ENCODE data around the gene LRRC43. TPM values are rescaled to one million over a fixed set of nuclear protein-coding genes. Genes with fewer than 3 reads are reported as not detected.
"Not testable (repeated sequence)": the region's sequence is repeated elsewhere in the genome, so short reads cannot be mapped to it uniquely, and the experiment has no call there.

Gene LRRC43
- total RNA-seq, 1 experiment from 2014 or later, result 0.61 TPM

- Histone ChIP-seq H3K27me3 (no peaks in the 10 kb centered on the region), H3K27ac (no peak overlapping the region), H3K4me3 (no peak overlapping the region), H3K36me3 (no peaks in the 10 kb centered on the region), H3K9me3 (replicated peaks) (no peaks in the 10 kb centered on the region), H3K4me1 (no peaks in the 10 kb centered on the region)
- no peak for DNase-seq
Measured at GRCh38 chr12:122197612-122197966, 14.7 kb downstream of the LRRC43 start.

GRCh38 chr12:122199484-122200355 lies 16.8 kb downstream of the LRRC43 start:
- no peaks in the 10 kb centered on the region for H3K27me3 ChIP-seq
- no peak overlapping the region for H3K4me3 ChIP-seq
- DNase-seq, result no peak
- no peak overlapping the region for H3K27ac ChIP-seq
- H3K36me3 ChIP-seq, result no peaks in the 10 kb centered on the region
- H3K9me3 ChIP-seq (replicated peaks), result no peaks in the 10 kb centered on the region
- no peaks in the 10 kb centered on the region for H3K4me1 ChIP-seq

GRCh38 chr12:122200541-122201175 lies 17.7 kb downstream of the LRRC43 start:
- H3K4me1 ChIP-seq, result no peaks in the 10 kb centered on the region
- no peak overlapping the region for H3K27ac ChIP-seq
- H3K27me3 ChIP-seq, result no peaks in the 10 kb centered on the region
- H3K4me3 ChIP-seq, result no peak overlapping the region
- H3K36me3 ChIP-seq, result no peaks in the 10 kb centered on the region
- no peak for DNase-seq
- H3K9me3 ChIP-seq (replicated peaks), result no peaks in the 10 kb centered on the region

GRCh38 chr12:122201381-122201780 lies 18.5 kb downstream of the LRRC43 start:
- Histone ChIP-seq H3K27me3 (no peaks in the 10 kb centered on the region), H3K4me3 (no peak overlapping the region), H3K4me1 (no peaks in the 10 kb centered on the region), H3K36me3 (no peaks in the 10 kb centered on the region), H3K9me3 (replicated peaks) (no peaks in the 10 kb centered on the region), H3K27ac (no peak overlapping the region)
- DNase-seq, result no peak

GRCh38 chr12:122202017-122202416 lies 19.1 kb downstream of the LRRC43 start:
- no peaks in the 10 kb centered on the region; the same call in 1 of the 2 replicates for H3K36me3 ChIP-seq
- H3K9me3 ChIP-seq (replicated peaks), result no peaks in the 10 kb centered on the region

GRCh38 chr12:122202811-122203210 lies 19.9 kb downstream of the LRRC43 start:
- not testable (repeated sequence) for DNase-seq; H3K4me1 ChIP-seq; H3K27me3 ChIP-seq; H3K9me3 ChIP-seq (replicated peaks); H3K27ac ChIP-seq; H3K36me3 ChIP-seq
- H3K4me3 ChIP-seq, result peak overlapping the region; percentile 57

More at GRCh38 chr12:122202017-122202416, 19.1 kb downstream of the LRRC43 start:
- Histone ChIP-seq H3K27me3 (no peaks in the 10 kb centered on the region), H3K4me3 (no peak overlapping the region), H3K4me1 (no peaks in the 10 kb centered on the region), H3K27ac (no peak overlapping the region)
- no peak for DNase-seq

- Histone ChIP-seq H3K27ac (no peak within 1 kb of the TSS), H3K36me3 (no peaks in the 10 kb centered on the region; the same call in 1 of the 2 replicates), H3K4me1 (no peaks in the 10 kb centered on the region), H3K9me3 (replicated peaks) (no peaks in the 10 kb centered on the region), H3K27me3 (no peaks in the 10 kb centered on the region), H3K4me3 (peak within 1 kb of the TSS; percentile 57)
- peak; percentile 50 to 51 for DNase-seq
Measured at GRCh38 chr12:122203301-122204166, 20.6 kb downstream of the LRRC43 start, which contains the start of gene B3GNT4. Gene B3GNT4 (plus strand): TSS chr12:122203709. CDS start chr12:122204619, 910 bp downstream.

GRCh38 chr12:122204167-122205052 lies 21.5 kb downstream of the LRRC43 start:
- Histone ChIP-seq H3K27me3 (no peaks in the 10 kb centered on the region), H3K4me3 (no peak overlapping the region)

GRCh38 chr12:122205053-122205925 lies 22.4 kb downstream of the LRRC43 start:
- no peaks in the 10 kb centered on the region for H3K4me1 ChIP-seq
- no peak for DNase-seq
- peaks cover 3% of the 10 kb centered on the region; the same call in 1 of the 2 replicates for H3K36me3 ChIP-seq
- no peak overlapping the region for H3K4me3 ChIP-seq
- H3K27me3 ChIP-seq, result no peaks in the 10 kb centered on the region
- no peak overlapping the region for H3K27ac ChIP-seq
- H3K9me3 ChIP-seq (replicated peaks), result no peaks in the 10 kb centered on the region

More at GRCh38 chr12:122204167-122205052, 21.5 kb downstream of the LRRC43 start:
- Histone ChIP-seq H3K9me3 (replicated peaks) (no peaks in the 10 kb centered on the region), H3K36me3 (no peaks in the 10 kb centered on the region; the same call in 1 of the 2 replicates), H3K4me1 (no peaks in the 10 kb centered on the region), H3K27ac (no peak overlapping the region)
- DNase-seq, result no peak

GRCh38 chr12:122206111-122206881 lies 23.4 kb downstream of the LRRC43 start:
- Histone ChIP-seq H3K27ac (no peak overlapping the region), H3K36me3 (peaks cover 11% of the 10 kb centered on the region), H3K9me3 (replicated peaks) (no peaks in the 10 kb centered on the region), H3K4me1 (no peaks in the 10 kb centered on the region), H3K27me3 (no peaks in the 10 kb centered on the region), H3K4me3 (no peak overlapping the region)
- DNase-seq, result no peak

- no peak for DNase-seq
- Histone ChIP-seq H3K36me3 (peaks cover 16% of the 10 kb centered on the region), H3K27ac (no peak overlapping the region), H3K9me3 (replicated peaks) (no peaks in the 10 kb centered on the region), H3K4me3 (no peak overlapping the region), H3K27me3 (no peaks in the 10 kb centered on the region), H3K4me1 (no peaks in the 10 kb centered on the region)
Measured at GRCh38 chr12:122206976-122207375, 24.1 kb downstream of the LRRC43 start.

- no peaks in the 10 kb centered on the region for H3K4me1 ChIP-seq
- H3K27me3 ChIP-seq, result no peaks in the 10 kb centered on the region
- H3K9me3 ChIP-seq (replicated peaks), result no peaks in the 10 kb centered on the region
- DNase-seq, result no peak
- H3K36me3 ChIP-seq, result peaks cover 20% of the 10 kb centered on the region
- no peak overlapping the region for H3K27ac ChIP-seq
- H3K4me3 ChIP-seq, result no peak overlapping the region
Measured at GRCh38 chr12:122207391-122207790, 24.5 kb downstream of the LRRC43 start.
